Measurements from ENCODE around the gene TXNDC8.

GRCh38 chr9:110254500-110254899 lies 83.2 kb downstream of the TXNDC8 start:
- TF ChIP-seq CTCF (IDR thresholded peaks at IDR 0.05; ENCODE audit: poor library complexity, severe bottlenecking) (no peak), POLR2AphosphoS5 (IDR thresholded peaks at IDR 0.05) (no peak), REST (IDR thresholded peaks at IDR 0.05; ENCODE audit: borderline replicate concordance) (no peak), EZH2 (IDR thresholded peaks at IDR 0.05; ENCODE audit: borderline replicate concordance, insufficient read depth, low read length, poor library complexity, severe bottlenecking) (no peak), EP300 (conservative IDR thresholded peaks at IDR 0.05; ENCODE audit: poor library complexity, severe bottlenecking) (no peak), TAF1 (IDR thresholded peaks at IDR 0.05; ENCODE audit: low read depth) (no peak), SMC3 (conservative IDR thresholded peaks at IDR 0.05; ENCODE audit: poor library complexity) (no peak), RAD21 (conservative IDR thresholded peaks at IDR 0.05) (no peak)

All from neural cell (in vitro differentiated cells).